Measurements from ENCODE around the gene NUBP2.

Gene NUBP2

DNA sequence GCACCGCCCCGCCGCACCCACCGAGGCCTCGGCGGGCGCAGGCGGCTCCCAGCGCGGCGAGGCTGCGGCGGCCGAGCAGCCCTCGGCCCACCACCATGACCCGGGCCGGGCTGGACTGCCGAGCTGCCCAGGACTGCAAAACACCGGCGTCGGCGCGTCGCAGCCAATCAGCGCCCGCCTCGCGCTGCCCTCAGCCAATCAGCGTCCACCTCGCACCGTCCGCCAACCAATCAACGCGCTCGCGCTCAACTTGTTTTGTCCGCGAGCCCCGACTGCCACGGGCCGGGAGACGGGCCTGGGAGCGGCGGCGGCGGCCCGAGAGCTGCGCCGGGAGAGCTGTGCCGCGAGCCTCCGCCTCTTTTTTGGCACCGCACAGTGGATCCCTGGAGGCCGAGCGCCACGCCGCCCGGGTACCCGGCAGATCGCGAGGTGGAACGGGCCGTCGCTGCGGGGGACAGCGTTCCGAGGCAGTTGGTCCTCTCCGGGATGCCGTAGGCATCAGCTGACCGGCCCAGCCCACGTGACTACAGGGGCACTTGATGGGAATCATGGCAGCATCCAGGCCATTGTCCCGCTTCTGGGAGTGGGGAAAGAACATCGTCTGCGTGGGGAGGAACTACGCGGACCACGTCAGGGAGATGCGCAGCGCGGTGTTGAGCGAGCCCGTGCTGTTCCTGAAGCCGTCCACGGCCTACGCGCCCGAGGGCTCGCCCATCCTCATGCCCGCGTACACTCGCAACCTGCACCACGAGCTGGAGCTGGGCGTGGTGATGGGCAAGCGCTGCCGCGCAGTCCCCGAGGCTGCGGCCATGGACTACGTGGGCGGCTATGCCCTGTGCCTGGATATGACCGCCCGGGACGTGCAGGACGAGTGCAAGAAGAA, 44.2 kb downstream of the NUBP2 start, which contains the start of the genes FAHD1 and HAGH:
Gene FAHD1, plus strand, starts transcription at position 516 of the 883 bp plus-strand sequence. Its CDS starts 33 bp downstream, at position 549.
Gene HAGH, minus strand, starts transcription at position 135 of the 883 bp plus-strand sequence. Its CDS starts 38 bp downstream, at position 97.
- Histone ChIP-seq H2AFZ (ENCODE audit: low read length) (peak within 1 kb of the TSS; percentile 93), H3K27me3 (ENCODE audit: insufficient read depth, low read length, poor library complexity, severe bottlenecking) (no peaks in the 10 kb centered on the region), H4K20me1 (ENCODE audit: insufficient read depth, low read length, poor library complexity, severe bottlenecking) (no peaks in the 10 kb centered on the region), H3K4me3 (ENCODE audit: low read length, poor library complexity, severe bottlenecking) (peak within 1 kb of the TSS; percentile 91), H3K36me3 (ENCODE audit: insufficient read depth, low read length) (no peaks in the 10 kb centered on the region), H3K9me3 (ENCODE audit: insufficient read depth, low read depth, low read length) (no peaks in the 10 kb centered on the region), H3K4me2 (ENCODE audit: low read depth, low read length, poor library complexity, severe bottlenecking) (peak within 1 kb of the TSS; percentile 81), H3F3A (ENCODE audit: low read depth) (no peaks in the 10 kb centered on the region), H3K79me2 (ENCODE audit: insufficient read depth, low read length) (peaks cover 30% of the 10 kb centered on the region), H3K9ac (ENCODE audit: low read depth, low read length, poor library complexity, severe bottlenecking) (peak within 1 kb of the TSS; percentile 76), H3K4me1 (ENCODE audit: insufficient read depth, low read length, poor library complexity, severe bottlenecking) (peaks cover 3% of the 10 kb centered on the region), H3K9me2 (replicated peaks; ENCODE audit: low read depth, low read length) (no peaks in the 10 kb centered on the region)
- TF ChIP-seq EZH2phosphoT487 (IDR thresholded peaks at IDR 0.05; ENCODE audit: borderline replicate concordance), result no peak
- TF ChIP-seq, protein P1, sequence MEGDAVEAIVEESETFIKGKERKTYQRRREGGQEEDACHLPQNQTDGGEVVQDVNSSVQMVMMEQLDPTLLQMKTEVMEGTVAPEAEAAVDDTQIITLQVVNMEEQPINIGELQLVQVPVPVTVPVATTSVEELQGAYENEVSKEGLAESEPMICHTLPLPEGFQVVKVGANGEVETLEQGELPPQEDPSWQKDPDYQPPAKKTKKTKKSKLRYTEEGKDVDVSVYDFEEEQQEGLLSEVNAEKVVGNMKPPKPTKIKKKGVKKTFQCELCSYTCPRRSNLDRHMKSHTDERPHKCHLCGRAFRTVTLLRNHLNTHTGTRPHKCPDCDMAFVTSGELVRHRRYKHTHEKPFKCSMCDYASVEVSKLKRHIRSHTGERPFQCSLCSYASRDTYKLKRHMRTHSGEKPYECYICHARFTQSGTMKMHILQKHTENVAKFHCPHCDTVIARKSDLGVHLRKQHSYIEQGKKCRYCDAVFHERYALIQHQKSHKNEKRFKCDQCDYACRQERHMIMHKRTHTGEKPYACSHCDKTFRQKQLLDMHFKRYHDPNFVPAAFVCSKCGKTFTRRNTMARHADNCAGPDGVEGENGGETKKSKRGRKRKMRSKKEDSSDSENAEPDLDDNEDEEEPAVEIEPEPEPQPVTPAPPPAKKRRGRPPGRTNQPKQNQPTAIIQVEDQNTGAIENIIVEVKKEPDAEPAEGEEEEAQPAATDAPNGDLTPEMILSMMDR (conservative IDR thresholded peaks at IDR 0.05; ENCODE audit: low read length), result no peak

DNA sequence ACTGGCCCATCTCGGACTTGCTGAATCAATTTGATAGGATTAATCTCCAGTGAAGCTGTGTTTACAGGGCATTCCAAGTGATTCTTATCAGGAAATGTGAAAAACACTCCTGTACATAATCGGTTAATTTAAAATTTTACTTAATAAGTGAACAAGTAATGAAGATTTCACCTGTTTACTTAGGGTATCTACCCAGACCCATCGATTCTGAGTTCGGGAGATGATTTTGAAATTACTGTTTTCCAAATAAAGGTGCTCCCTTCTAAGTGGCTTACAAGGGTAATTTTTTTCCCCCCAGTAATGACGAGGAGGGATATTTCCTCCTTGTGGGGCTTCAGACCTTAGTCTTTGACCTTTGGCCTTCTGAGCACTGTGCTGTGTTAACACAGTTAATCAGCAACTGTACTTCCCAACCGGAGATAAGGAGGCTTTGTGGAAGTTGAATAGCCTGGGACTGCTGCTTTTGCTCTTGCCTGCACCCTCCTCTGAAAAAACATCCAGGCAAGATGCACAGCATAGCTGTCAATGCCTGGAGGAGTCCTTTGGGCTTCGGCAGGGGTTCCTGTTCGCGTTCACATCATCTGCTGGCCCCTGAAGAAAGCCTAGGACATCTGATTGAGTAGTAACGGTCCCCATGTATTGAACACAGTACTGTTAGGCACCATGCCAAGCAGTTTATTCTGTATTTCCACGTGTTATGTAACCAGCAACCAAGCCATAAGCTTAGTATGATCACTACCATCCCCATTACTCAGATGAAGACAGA, 46.1 kb downstream of the NUBP2 start:
- Histone ChIP-seq H3K79me2 (ENCODE audit: insufficient read depth, low read length) (peaks cover 30% of the 10 kb centered on the region), H3K4me3 (ENCODE audit: low read length, poor library complexity, severe bottlenecking) (peak overlapping the region; percentile 91), H4K20me1 (ENCODE audit: insufficient read depth, low read length, poor library complexity, severe bottlenecking) (no peaks in the 10 kb centered on the region), H3K9me3 (ENCODE audit: insufficient read depth, low read depth, low read length) (no peaks in the 10 kb centered on the region), H3K9me2 (replicated peaks; ENCODE audit: low read depth, low read length) (no peaks in the 10 kb centered on the region), H3K9ac (ENCODE audit: low read depth, low read length, poor library complexity, severe bottlenecking) (no peak overlapping the region), H3K36me3 (ENCODE audit: insufficient read depth, low read length) (no peaks in the 10 kb centered on the region), H3F3A (ENCODE audit: low read depth) (no peaks in the 10 kb centered on the region), H3K4me2 (ENCODE audit: low read depth, low read length, poor library complexity, severe bottlenecking) (peak overlapping the region; percentile 81), H3K4me1 (ENCODE audit: insufficient read depth, low read length, poor library complexity, severe bottlenecking) (peaks cover 3% of the 10 kb centered on the region), H3K27me3 (ENCODE audit: insufficient read depth, low read length, poor library complexity, severe bottlenecking) (no peaks in the 10 kb centered on the region), H2AFZ (ENCODE audit: low read length) (no peak overlapping the region)
- TF ChIP-seq EZH2phosphoT487 (IDR thresholded peaks at IDR 0.05; ENCODE audit: borderline replicate concordance), result no peak
- TF ChIP-seq, protein P1 (conservative IDR thresholded peaks at IDR 0.05; ENCODE audit: low read length), result no peak

DNA sequence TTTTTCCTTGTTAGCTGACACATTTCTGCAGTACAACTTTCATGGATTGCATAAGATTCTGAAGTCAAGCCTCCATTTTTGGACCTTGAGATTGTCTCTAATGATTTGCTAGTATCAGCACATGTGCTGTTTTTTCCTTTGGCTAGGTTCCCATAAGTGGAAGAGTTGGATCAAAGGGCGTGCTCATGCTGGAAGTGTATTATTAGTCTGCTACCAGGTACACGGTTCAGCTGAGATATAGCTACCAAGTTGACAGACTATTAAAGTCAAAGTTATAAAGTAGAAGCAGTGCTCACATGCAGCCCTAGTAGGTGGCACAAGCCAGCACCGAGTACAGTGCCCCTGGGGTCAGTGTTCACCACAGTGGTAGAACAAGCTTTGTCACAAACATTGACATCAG, 47.5 kb downstream of the NUBP2 start:
- Histone ChIP-seq H3K9me3 (ENCODE audit: insufficient read depth, low read depth, low read length) (no peaks in the 10 kb centered on the region), H3K79me2 (ENCODE audit: insufficient read depth, low read length) (peaks cover 29% of the 10 kb centered on the region)

More for the DNA sequence above, 47.5 kb downstream of the NUBP2 start:
- no peak overlapping the region for H3K4me3 ChIP-seq (ENCODE audit: low read length, poor library complexity, severe bottlenecking)
- H3K27me3 ChIP-seq (ENCODE audit: insufficient read depth, low read length, poor library complexity, severe bottlenecking), result no peaks in the 10 kb centered on the region
- no peaks in the 10 kb centered on the region for H3F3A ChIP-seq (ENCODE audit: low read depth)
- peaks cover 3% of the 10 kb centered on the region for H3K4me1 ChIP-seq (ENCODE audit: insufficient read depth, low read length, poor library complexity, severe bottlenecking)
- TF ChIP-seq, protein P1 (conservative IDR thresholded peaks at IDR 0.05; ENCODE audit: low read length), result no peak
- TF ChIP-seq EZH2phosphoT487 (IDR thresholded peaks at IDR 0.05; ENCODE audit: borderline replicate concordance), result no peak
- H2AFZ ChIP-seq (ENCODE audit: low read length), result no peak overlapping the region
- H3K36me3 ChIP-seq (ENCODE audit: insufficient read depth, low read length), result no peaks in the 10 kb centered on the region
- peak overlapping the region; percentile 16 for H3K4me2 ChIP-seq (ENCODE audit: low read depth, low read length, poor library complexity, severe bottlenecking)
- H3K9ac ChIP-seq (ENCODE audit: low read depth, low read length, poor library complexity, severe bottlenecking), result no peak overlapping the region
- no peaks in the 10 kb centered on the region for H3K9me2 ChIP-seq (replicated peaks; ENCODE audit: low read depth, low read length)
- no peaks in the 10 kb centered on the region for H4K20me1 ChIP-seq (ENCODE audit: insufficient read depth, low read length, poor library complexity, severe bottlenecking)
